ENCODE measurements around the gene PTH1R.

The PTH1R gene

DNA sequence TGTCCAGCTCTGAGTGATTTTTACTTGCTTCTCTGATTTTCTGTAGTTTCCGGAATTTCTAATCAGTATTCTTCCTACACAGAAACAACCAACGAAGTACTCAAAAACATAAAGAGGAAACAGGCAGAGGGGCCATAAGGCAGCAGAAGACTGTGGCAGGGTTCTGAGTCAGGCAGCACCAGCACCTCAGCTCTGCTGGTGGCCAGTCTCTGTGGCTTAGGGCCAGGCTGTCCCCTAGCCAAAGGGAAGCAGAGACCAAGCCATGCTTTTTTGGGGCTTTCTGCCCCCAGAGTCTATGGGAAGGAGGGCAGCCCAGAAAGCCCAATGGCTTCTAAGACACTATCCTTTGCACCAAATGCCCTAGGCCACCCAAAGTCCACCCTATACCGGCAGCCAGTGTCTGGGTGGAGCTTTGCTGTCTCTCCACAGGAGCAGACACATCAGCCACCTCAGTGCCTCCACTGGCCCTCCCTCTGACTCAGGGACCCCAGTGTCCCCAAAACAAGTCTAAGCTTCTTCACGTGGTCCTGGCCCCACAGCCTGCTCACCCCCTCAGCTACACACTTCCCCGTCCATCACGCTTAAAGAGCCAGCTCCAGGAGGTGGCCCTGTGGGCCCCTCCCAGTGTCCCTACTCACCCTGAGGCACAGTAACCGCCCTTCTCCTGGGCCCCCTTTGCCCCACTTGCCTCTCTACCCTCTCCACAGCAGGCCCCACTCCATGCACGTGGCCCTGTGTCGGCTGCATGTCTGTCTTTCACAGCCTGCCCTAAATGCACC is 52.8 kb downstream of the PTH1R start:
- DNase-seq (ENCODE audit: low spot score): no peak

DNA sequence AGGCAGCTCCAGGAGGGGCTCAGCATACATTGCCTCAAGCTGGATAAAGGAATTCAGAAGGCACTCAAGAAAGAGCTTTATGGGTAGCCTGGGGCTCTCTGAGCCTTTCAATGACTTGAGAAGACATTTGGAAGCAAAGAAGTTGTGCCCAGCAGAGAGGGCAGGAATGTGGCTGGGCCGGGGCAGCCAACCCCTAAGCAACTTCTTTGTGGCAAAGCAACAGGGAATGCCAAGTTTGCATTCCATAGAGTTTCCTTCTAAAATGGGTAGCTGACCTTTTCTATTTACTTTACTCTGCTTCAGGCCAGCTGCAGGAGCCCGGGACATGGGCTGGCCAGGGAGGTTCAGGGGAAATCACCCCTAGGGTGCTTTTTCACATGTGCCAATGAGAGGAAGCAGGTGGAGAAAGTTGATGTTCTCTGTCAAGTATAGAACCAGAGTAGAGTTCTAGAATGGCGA is 53.5 kb downstream of the PTH1R start:
- DNase-seq (ENCODE audit: low spot score): no peak

GRCh38 chr3:46931631-46932331 is 54.3 kb downstream of the PTH1R start:
- peak; percentile 40 for DNase-seq (ENCODE audit: low spot score)

- no peak for DNase-seq (ENCODE audit: low spot score)
These were observed 55.1 kb downstream of the PTH1R start for GRCh38 chr3:46932455-46933225.

DNA sequence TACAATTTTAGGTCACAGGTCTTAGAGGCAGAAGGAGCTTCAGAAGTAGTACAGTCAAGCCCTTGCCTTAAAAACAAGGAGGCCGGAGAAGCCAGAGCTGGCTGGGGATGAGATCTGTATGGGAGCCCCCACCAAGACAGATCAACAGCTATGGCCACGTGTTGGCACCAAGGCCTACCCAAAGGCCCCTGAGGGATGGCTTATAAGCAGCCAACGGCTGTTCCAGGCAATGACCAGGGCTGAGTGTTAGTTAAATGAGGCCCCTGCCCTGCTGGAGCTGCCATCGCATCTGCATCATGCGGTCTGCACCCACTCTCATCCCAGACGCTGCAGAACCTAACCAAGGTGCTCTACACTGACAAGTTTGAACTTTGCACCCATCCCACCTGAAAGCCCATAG is 55.7 kb downstream of the PTH1R start:
- DNase-seq (ENCODE audit: low spot score): no peak

DNA sequence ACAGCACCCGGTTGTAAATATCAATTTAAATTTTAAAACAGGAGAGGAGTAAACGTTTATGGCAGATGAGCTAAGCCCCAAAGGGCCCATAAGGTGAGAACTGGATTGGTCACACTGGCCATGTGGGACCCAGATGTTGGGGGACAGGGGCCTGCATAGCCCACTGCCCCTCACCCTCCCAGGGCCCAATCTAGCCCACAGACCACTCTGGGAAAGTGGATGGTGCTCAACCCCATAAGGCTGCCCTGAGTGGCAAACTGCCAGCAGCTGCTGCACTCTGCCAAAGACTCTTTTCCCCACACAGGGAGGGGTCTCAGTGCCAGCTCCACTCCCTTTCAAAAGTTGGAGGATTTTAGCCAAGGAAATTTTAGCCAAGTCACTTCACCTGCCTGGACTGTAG is 56.6 kb downstream of the PTH1R start:
- no peak for DNase-seq (ENCODE audit: low spot score)

- no peak for DNase-seq (ENCODE audit: low spot score)
These were observed 57.1 kb downstream of the PTH1R start for GRCh38 chr3:46934498-46935167.

DNA sequence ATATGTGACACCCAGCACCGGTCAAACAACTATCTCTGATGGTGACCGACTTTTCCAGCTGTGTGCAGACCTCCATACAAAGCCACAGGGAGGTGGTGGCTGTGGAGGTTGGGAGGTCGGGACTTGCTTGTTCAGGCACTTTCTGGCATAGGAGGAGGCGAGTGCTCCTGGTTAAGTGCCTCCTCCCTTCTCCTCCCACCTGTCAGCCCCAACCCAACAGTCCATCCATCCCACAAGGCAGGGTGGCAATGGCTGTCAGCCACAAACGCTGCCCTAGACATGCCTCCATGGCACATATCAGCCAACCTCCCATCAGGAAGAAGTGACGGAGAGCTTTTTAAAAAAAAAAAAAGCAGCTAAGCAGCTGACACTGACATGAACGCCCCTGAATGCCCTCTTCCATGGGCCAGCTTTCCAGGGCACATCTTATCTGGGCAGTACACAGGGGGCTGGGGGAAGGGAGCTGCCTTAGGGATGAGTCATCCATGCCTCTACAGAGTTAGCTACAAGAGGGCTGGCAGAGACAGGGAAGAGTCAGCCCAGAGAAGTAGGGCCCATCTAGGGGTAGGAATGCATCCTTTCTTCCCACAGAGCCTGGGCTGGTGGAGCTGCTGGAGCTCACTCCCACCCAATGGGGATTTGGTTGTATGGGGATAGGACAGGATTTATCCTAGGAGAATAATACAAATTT is 57.8 kb downstream of the PTH1R start:
- peak; percentile 94 for DNase-seq (ENCODE audit: low spot score)

DNA sequence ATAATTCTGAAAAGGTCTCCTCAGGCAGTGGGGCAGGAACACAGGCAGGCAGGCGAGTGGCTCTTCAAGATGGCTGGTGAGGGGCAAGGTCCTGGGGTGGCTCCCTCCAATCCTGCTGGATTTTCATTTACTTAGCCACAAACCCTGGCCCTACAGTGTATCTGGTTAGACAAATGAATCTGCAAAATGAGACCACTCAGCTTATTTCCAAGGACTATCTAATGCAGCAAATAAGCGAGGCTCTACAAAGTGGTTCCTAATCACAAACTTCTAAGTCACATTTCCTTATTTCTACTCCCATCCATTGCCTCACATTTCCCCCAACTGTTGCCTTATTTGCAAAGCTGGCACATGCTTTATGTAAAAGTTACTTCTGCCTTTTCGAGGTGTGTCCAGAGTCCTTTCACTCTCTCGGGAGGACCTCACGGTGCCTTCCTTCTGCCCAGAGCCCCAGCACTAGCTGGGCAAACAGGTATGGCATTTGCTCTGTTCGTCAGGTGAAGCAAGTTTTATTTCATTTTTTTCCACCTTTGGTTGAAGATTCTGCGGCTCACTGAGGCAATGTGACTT is 58.6 kb downstream of the PTH1R start:
- no peak for DNase-seq (ENCODE audit: low spot score)

DNA sequence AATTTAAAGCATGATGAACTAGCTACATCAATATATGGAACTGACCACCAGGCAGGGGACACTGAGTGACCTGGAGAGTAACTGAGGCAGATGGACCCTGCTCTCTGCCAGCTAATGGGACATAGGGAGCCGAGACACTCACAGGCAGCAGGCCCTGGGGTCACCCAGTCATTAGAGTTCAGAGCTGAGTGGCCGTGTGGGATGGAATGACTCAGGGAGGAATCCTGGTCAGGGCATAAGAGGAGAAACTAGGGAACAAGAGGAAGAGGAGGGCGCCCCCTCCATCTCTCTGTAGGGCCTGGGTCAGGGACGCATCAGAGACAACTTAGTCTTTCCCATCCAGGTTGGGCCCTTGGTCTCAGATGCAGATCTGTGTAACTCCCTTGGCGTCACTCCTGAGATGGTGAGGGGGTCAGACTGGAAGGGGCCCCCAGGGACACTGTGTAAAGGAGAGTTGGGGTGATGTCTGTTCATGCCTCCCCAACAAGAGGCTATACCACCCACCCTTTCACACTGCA is 59.3 kb downstream of the PTH1R start:
- DNase-seq (ENCODE audit: low spot score): peak; percentile 45

DNA sequence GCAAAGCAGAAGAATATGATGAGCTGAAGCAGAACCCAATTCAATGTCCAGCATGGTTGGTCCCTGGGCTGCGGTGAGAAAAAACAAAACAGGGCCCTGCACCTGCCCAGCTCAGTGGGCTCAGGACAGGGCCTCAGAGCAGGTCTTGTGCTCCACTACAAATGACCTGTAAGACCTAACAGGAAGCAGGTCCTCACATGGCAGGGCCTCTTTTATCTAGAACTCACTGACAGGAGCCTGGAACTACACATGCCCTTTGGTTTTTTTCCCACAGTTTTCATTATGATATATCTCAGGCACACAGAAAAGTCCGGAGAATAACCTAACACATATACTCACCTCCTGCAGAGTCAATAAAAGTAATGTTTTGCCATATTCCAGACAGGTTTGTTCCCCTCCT is 60.6 kb downstream of the PTH1R start:
- no peak for DNase-seq (ENCODE audit: low spot score)

DNA sequence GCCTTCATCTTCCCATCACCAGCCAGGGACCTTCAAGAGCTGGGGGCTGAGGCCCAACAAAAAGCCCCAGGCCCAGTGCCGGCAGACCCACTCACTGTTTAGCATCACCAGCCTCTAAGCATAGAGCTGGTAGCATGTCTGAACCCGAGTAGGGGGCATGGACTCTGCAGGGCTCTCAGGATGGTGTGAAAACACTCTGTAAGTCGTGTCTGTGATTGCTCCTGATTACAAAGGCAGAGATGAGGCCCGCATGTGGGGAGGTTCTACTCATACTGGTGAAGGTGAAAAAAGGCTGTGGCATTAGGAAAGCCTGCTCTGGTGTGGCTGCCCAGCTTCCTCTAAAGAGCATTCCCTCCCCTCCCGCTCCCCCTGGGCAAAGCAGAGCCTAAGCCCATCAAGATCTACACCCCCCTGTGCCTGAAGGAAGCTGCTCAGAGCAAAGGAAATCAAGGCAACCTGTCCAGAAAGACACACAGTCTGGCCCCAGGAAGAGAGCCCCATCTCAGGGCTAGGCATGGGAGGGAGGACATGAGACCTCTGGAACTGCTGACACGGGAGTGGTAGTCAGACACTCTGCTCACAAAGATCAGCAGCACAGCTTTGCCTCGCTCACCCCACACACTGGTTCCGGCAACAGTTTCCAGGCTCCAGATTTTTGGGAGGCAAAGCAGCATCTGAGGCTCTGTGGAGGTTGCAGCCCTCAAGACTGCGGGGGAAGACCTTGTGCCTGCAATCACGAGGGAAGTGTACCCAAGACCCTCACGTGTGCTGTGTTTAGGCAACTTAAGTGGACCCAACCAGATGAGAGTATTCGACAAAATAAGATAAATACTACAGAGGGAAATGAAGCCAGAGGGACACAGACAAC is 62.3 kb downstream of the PTH1R start:
- no peak for DNase-seq (ENCODE audit: low spot score)

DNA sequence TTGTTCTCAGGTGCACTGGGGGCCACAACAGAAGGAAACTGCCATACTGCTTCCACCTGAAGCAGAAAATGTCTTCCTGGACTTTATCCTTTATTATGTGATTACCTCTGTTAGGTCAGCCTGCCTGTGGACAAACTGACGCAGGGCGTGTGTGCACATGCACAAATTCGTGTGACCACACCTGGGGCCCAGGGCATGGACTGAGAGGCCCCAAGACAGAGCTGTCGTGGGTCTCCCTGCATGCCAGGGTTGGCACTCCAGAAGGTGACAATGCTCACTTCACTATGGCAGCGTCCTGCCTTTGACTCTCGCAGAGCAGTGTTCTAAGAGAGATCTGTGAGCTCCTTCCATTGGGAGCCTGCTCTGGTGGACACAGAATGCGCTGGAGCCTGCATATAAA is 64.6 kb downstream of the PTH1R start:
- DNase-seq (ENCODE audit: low spot score): no peak

GRCh38 chr3:46942481-46943236 is 65.1 kb downstream of the PTH1R start:
- no peak for DNase-seq (ENCODE audit: low spot score)

DNA sequence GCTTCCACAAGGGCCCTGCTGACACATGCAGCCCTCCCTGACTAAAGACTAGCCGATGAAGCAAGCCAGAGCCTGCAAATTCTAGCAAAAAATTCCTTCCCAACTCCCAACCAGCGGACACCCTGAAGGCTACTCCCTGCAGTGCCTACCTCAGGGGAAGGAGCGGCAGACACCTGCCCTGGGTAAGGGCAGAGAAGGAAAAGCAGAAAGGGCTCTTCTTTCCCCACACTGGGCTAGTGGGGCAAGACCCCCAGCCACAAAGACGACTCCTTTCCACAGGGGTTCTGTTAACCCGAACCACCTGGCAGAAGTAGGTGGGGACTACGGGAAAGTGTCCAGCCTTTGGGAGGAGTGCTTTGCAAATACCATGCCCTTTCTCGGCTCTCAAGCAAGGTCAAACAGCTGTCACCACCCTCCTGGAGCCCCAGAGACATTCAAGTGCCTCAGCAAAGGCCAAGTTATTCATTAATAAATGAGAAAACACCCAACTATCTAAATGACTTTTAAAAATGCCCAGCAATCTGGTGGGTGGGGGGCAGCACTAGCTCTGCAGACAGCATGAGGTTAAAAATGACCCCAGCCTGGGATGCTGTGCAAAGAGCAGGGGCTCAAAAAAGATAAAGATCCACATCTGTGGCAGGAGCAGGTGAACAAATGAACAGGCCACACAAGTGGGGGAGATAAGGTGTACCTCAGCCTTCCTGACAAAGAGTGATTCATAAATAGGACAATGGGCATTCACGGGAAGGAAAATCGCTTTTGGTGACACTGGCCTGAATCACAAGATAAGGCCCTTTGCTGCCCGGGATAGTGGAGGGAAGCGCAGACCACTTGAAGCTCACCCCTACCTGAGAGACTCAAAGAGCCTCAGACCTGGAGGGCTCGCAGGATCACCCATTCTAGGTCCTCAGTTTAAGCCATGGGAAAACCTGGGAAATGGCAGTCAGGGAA is 66.0 kb downstream of the PTH1R start:
- DNase-seq (ENCODE audit: low spot score): no peak

- DNase-seq (ENCODE audit: low spot score): no peak
These were observed 66.7 kb downstream of the PTH1R start for GRCh38 chr3:46944191-46944590.

DNA sequence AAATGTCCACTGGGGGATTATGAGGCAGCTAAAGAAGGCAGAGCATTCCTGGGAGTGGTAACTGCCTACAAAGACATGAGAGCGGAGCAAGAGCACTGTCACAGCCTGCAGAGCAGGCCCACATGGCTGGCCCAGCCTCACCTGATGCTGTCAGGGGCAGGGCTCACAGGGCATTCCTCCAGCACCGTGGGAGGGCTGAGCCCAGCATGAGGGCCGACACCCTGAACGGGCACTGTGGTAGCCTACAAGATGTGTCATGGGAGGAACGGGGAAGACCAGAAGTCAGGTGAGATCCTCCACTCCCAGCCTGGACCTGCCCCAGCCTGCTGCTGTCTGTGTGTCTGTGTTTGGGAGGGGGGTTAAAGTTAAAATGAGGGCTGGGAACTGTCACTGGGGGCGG is 68.9 kb downstream of the PTH1R start:
- DNase-seq (ENCODE audit: low spot score): no peak

All from AG08396 (cell line).